Kidney (tissue), 14 donors: Measurements from ENCODE around the gene CBFA2T3. TPM values are rescaled to one million over a fixed set of nuclear protein-coding genes. Genes with fewer than 3 reads are reported as not detected.

Source experiments
- DNase-seq, 5 donors: peaks; one replicate each; pipeline ENCODE4 v3.0.0-alpha.2; 2013 to 2020
- FAIRE-seq: peaks from 2 replicates; lab custom pipeline; 2012; peaks lifted over from hg19 to GRCh38; lab: Jason Lieb, UNC
- H3K27ac ChIP-seq, 2 donors: one replicate each; pipeline ENCODE4 v1.7.0; 2013; ENCODE audit warnings: low read depth in 2 of 2, low read length in 2 of 2, inconsistent platforms in 1 of 2
- H3K27me3 ChIP-seq: one replicate; pipeline ENCODE4 v1.7.1; 2013; ENCODE audit warnings: low read length, inconsistent platforms; ENCODE audit not compliant: control insufficient read depth, insufficient read depth
- H3K36me3 ChIP-seq, 3 donors: one replicate each; pipeline versions ENCODE4 v1.7.0 to v1.7.1; 2013; ENCODE audit warnings: low read length in 3 of 3, control low read depth in 1 of 3, inconsistent platforms in 1 of 3; ENCODE audit not compliant: insufficient read depth in 3 of 3, control insufficient read depth in 2 of 3
- H3K4me1 ChIP-seq, 3 donors: one replicate each; pipeline versions ENCODE4 v1.7.0 to v1.7.1; 2013; ENCODE audit warnings: low read length in 3 of 3, inconsistent platforms in 1 of 3, low read depth in 1 of 3; ENCODE audit not compliant: control insufficient read depth in 2 of 3, insufficient read depth in 2 of 3
- H3K4me3 ChIP-seq, 3 donors: one replicate each; pipeline versions ENCODE4 v1.7.0 to v1.8.1; 2013; ENCODE audit warnings: low read length in 3 of 3, control low read depth in 1 of 3, inconsistent platforms in 1 of 3
- H3K9ac ChIP-seq, 3 donors: one replicate each; pipeline versions ENCODE4 v1.7.0 to v1.7.1; 2013; ENCODE audit warnings: low read length in 3 of 3, control low read depth in 1 of 3, inconsistent platforms in 1 of 3
- H3K9me3 ChIP-seq, 3 donors: one replicate each; pipeline versions ENCODE4 v1.7.0 to v1.7.1; 2013; ENCODE audit warnings: low read length in 3 of 3, control low read depth in 1 of 3, inconsistent platforms in 1 of 3; ENCODE audit not compliant: control insufficient read depth in 2 of 3, insufficient read depth in 1 of 3
- intact Hi-C: fragments of 100-400 bp; cut with DNase I; formaldehyde crosslinking; loops from one replicate; pipeline ENCODE4 v1.11.1; 2022
- polyA plus RNA-seq: library from polyadenylated mRNA; stranded (reverse); fragments of 350-450 nt; fragmentation: Illumina TruSeq; extraction: RNeasy Lipid Tissue Mini Kit (QIAGEN cat#74804); gene quantifications from one replicate; pipeline ENCODE4 v1.2.3, GENCODE V29; 2014; ENCODE audit warnings: low read depth, low replicate concordance; ENCODE audit not compliant: insufficient read depth
- total RNA-seq: library from RNA; stranded (reverse); fragmentation: NEBNext Ultra II Directional; extraction: Animal tissue kit (Norgen Biotek cat#: 25700); gene quantifications from one replicate; pipeline ENCODE4 v1.2.1, GENCODE V29; 2021
- TF ChIP-seq, protein P1 (sequence below): IDR thresholded peaks from 3 replicates; pipeline ENCODE4 v1.5.1; 2012; ENCODE audit warnings: mild to moderate bottlenecking, moderate library complexity, borderline replicate concordance; ENCODE audit not compliant: insufficient read depth; ENCODE audit errors: extremely low read depth
- donor health status: control.
- donor health status: control.
- donor health status: control.
- donor health status: control.
- donor health status: control.
- donor health status: DM: yes; HTN: yes; CAD: no.
- donor health status: Normal renal cell carcinoma (clear cell type).

Gene CBFA2T3
- total and polyA plus RNA-seq, 2 donors from 2014 or later, result 0.75 to 8.0 TPM

DNA sequence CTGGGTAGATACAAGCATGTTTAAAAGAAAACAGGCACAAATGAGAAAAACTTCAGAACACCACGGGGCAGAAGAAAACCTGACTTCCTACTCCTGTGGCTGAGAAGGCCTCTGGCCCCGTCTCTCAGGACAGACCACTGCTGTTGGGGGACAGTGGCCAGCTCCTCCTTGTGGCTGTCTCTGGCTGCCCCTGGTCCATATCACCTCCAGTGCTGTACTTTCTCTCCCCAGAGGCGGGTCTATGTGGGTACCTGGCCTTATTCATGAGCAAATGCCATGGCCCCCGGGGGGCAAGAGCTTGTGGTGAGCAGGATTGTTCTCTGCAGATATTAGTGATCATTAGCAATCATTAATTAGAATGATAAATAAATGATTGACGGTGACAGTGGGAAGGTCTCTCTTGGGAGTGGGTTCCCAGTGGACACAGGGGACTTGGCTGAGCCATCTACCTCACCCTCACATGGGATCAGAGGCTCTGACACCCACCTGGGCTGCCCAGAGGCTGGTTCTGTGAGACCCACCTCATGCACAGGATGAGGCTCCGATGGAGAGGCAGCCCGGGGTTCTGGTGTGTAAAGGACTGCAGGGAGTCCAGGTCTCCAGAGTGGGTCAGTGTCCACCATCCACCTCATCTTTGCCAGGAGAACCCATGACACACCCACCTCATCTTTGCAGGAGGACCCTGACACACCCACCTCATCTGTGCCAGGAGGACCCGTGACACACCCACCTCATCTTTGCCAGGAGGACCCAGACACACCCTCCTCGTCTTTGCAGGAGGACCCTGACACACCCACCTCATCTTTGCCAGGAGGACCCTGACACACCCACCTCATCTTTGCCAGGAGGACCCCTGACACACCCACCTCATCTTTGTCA, 30.6 kb upstream of the CBFA2T3 start:
- no peak overlapping the region for H3K27ac ChIP-seq
- H3K4me1 ChIP-seq, result no peaks in the 10 kb centered on the region
- H3K27me3 ChIP-seq, result peaks cover 3% of the 10 kb centered on the region
- no peaks in the 10 kb centered on the region for H3K36me3 ChIP-seq
- H3K4me3 ChIP-seq, result no peak overlapping the region
- TF ChIP-seq, protein P1, sequence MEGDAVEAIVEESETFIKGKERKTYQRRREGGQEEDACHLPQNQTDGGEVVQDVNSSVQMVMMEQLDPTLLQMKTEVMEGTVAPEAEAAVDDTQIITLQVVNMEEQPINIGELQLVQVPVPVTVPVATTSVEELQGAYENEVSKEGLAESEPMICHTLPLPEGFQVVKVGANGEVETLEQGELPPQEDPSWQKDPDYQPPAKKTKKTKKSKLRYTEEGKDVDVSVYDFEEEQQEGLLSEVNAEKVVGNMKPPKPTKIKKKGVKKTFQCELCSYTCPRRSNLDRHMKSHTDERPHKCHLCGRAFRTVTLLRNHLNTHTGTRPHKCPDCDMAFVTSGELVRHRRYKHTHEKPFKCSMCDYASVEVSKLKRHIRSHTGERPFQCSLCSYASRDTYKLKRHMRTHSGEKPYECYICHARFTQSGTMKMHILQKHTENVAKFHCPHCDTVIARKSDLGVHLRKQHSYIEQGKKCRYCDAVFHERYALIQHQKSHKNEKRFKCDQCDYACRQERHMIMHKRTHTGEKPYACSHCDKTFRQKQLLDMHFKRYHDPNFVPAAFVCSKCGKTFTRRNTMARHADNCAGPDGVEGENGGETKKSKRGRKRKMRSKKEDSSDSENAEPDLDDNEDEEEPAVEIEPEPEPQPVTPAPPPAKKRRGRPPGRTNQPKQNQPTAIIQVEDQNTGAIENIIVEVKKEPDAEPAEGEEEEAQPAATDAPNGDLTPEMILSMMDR, result no peak
- DNase-seq (peak in 1 of 5 donors; percentile 48), FAIRE-seq (no peak)
- intact Hi-C loops, result no loop called here
- no peak overlapping the region for H3K9ac ChIP-seq
- no peaks in the 10 kb centered on the region for H3K9me3 ChIP-seq

DNA sequence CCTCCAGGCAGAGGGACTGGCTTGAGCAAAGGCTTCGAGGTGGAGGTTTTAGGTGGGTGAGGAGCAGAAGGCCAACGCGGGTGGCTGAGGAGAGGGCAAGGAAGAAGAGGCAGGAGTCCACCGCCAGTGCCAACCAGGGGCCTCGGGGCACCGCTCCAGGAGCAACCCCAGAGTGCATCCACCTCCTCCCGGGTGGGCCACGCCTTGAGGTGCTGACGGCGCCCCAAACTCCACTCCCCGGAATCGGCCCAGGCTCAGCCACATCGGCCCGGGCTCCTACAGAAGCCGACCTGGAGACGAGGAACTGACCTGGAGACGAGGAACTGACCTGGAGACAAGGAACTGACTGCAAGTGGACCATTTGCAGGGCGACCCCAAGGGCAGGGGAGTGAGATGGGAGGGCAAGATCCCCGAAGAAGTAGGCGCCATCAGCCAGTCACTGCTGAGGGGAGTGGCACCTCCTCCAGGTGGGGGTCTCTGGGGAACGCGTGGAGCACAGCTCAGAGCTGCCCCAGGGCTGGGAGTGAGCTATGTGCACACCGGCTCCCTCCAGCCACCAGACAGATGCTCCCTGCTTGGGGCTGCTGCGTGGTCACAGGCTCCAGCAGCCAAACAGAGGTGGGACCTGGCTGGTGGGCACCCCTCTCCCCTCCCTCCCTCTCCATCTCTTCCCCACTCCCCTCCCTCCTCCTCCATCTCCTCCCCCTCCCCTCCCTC, 29.2 kb upstream of the CBFA2T3 start:
- intact Hi-C loops, result no loop called here
- Histone ChIP-seq H3K9me3 (peaks cover 0 to 1% (median 0%) of the 10 kb centered on the region in 3 donors), H3K27me3 (peaks cover 3% of the 10 kb centered on the region), H3K27ac (no peak overlapping the region), H3K4me1 (no peaks in the 10 kb centered on the region), H3K9ac (no peak overlapping the region), H3K36me3 (no peaks in the 10 kb centered on the region), H3K4me3 (no peak overlapping the region)
- TF ChIP-seq, protein P1, result no peak
- no peak for FAIRE-seq
- peak in 1 of 5 donors; percentile 65 for DNase-seq

DNA sequence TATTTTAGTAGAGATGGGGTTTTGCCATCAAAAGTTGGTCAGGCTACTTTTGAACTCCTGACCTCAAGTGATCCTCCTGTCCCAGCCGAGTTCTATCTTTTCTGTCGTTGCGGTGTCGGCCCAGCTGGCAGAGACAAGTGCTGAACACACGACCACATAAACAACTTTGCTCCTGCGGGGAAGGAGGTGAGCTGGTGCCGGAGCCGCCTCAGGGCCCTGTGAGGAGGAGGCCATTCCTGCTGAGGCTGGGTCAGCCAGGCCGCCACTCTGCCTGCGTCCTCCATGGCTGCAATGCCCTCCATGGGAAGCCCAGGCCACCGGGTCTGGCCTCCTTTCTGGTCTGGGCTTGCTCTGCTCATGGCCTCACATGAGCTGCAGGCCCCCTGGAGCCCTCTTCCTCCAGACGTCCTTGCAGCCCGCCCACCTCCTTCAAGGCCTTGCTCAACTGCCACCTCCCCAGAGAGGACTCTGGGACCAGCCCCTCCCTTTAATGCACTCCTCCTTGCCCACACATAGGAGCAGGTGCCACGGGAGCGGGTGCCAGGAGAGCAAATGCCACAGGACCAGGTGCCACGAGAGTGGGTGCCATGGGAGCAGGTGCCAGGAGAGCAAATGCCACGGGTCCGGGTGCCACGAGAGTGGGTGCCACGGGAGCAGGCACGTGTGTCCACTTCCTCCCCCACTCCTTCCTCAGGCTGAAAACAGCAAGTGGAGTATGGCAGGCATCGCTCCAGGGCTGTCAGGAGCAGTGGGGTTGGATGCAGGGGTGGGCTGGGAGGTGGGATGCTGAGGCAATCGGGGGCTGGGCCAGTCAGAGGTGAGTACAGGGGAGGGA, 28.4 kb upstream of the CBFA2T3 start:
- TF ChIP-seq, protein P1, result no peak
- no peak for FAIRE-seq
- Histone ChIP-seq H3K27me3 (peaks cover 3% of the 10 kb centered on the region), H3K4me3 (no peak overlapping the region), H3K9ac (no peak overlapping the region), H3K9me3 (peaks cover 0 to 3% (median 0%) of the 10 kb centered on the region in 3 donors), H3K36me3 (no peaks in the 10 kb centered on the region), H3K4me1 (no peaks in the 10 kb centered on the region), H3K27ac (no peak overlapping the region)
- intact Hi-C loops, result no loop called here
- peak in 1 of 5 donors; percentile 35 for DNase-seq
